Loucy (cell line): ENCODE measurements around the gene TTC12.

Experiments used
- EZH2phosphoT487 ChIP-seq: fragments of 200-600 bp; IDR thresholded peaks from 2 replicates; pipeline ENCODE4 v1.6.1; 2018; ENCODE audit warnings: antibody characterized with exemption, mild to moderate bottlenecking, moderate library complexity, borderline replicate concordance
- TF ChIP-seq, protein P1 (sequence below): fragments of 200-600 bp; sonication (generic); conservative IDR thresholded peaks from 2 replicates; pipeline ENCODE4 v1.5.1; 2014; ENCODE audit warnings: mild to moderate bottlenecking, antibody characterized with exemption, low read length

DNA sequence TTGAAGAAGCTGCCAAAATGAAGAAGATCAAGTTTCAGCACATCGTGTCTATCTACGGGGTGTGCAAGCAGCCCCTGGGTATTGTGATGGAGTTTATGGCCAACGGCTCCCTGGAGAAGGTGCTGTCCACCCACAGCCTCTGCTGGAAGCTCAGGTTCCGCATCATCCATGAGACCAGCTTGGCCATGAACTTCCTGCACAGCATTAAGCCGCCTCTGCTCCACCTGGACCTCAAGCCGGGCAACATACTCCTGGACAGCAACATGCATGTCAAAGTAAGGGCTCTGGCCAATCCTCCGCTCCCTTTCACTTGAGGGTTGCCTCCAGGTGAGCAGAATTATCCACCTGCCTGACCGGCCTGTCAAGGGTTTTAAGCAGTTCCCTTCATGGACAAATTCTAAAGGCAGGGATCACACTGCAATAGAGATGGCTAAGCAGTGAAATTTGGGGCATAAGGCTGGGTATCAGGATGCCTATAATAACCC lies 79.2 kb downstream of the TTC12 start:
- TF ChIP-seq, protein P1, sequence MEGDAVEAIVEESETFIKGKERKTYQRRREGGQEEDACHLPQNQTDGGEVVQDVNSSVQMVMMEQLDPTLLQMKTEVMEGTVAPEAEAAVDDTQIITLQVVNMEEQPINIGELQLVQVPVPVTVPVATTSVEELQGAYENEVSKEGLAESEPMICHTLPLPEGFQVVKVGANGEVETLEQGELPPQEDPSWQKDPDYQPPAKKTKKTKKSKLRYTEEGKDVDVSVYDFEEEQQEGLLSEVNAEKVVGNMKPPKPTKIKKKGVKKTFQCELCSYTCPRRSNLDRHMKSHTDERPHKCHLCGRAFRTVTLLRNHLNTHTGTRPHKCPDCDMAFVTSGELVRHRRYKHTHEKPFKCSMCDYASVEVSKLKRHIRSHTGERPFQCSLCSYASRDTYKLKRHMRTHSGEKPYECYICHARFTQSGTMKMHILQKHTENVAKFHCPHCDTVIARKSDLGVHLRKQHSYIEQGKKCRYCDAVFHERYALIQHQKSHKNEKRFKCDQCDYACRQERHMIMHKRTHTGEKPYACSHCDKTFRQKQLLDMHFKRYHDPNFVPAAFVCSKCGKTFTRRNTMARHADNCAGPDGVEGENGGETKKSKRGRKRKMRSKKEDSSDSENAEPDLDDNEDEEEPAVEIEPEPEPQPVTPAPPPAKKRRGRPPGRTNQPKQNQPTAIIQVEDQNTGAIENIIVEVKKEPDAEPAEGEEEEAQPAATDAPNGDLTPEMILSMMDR = no peak
- no peak for TF ChIP-seq EZH2phosphoT487
